ENCODE results near the gene LMTK3. TPM values are rescaled to one million over a fixed set of nuclear protein-coding genes. Genes with fewer than 3 reads are reported as not detected.
A peak's percentile ranks its signal among the peaks of the same experiment; 100 is the strongest.

Gene LMTK3
- total and polyA plus RNA-seq, 7 experiments from 2014 or later: 0.03 to 21.4 (median 16.6) TPM; not detected in 1

DNA sequence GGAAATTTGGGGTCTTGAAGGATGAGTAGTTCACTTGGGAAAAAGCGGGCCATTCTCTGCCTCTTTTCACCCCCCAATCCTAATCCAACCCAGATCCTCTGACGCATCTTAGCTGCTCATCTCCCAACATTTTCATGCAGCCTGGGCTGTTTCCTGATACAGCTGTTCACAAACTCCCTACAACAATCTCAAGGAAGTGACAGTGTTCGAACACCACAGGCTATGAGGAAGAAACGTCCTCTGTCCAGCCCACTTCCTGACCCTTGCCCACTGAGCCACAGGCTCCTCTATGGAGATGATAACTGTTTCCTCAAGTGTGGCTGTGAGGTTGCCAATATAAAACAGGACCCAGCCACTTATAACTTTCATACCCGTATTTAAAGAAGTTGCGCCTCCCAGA lies 16.2 kb downstream of the LMTK3 start:
- Histone ChIP-seq H3K9me3 (ENCODE audit: control insufficient read depth in 2 of 3, low read length in 3 of 3) (no peaks in the 10 kb centered on the region), H3K27ac (ENCODE audit: low read depth, low read length) (no peak overlapping the region), H3K4me1 (ENCODE audit: control insufficient read depth in 2 of 2, insufficient read depth in 2 of 2, low read length in 2 of 2) (peaks cover 4 to 25% of the 10 kb centered on the region in 2 donors), H3K4me3 (ENCODE audit: low read length) (no peak overlapping the region), H3K27me3 (ENCODE audit: control insufficient read depth in 2 of 2, insufficient read depth in 2 of 2, low read length in 2 of 2) (no peaks in the 10 kb centered on the region), H3K36me3 (ENCODE audit: control insufficient read depth in 2 of 3, insufficient read depth in 3 of 3, low read length in 3 of 3) (no peaks in the 10 kb centered on the region)
- DNase-seq: no peak
- ATAC-seq: no peak
- Mint-ChIP-seq H3K9me3 (peaks cover 0 to 2% (median 0%) of the 10 kb centered on the region in 11 donors), H3K4me3 (peak overlapping the region; percentile 24 to 88 (median 56)), H3K4me1 (peaks cover 16 to 46% (median 40%) of the 10 kb centered on the region in 7 donors), H3K27me3 (peaks cover 0 to 53% (median 6%) of the 10 kb centered on the region in 5 donors), H3K36me3 (peaks cover 0 to 4% (median 0%) of the 10 kb centered on the region in 5 donors), H3K27ac (peak overlapping the region in 1 of 9 donors; percentile 32)
- CTCF ChIA-PET: no interaction called here
- intact Hi-C loops (cut with micrococcal nuclease): no loop called here
- POLR2A ChIA-PET: interaction anchor here (0.6 kb wide), 1 partner anchor 19 kb away, joined by 3 read pairs; no protein-coding TSS in a partner anchor

GRCh38 chr19:48493718-48494401 lies 17.8 kb downstream of the LMTK3 start:
- peak overlapping the region in 5 of 9 donors; percentile 13 to 90 (median 57) for H3K27ac Mint-ChIP-seq
- peaks cover 0 to 4% (median 0%) of the 10 kb centered on the region in 5 donors for H3K36me3 Mint-ChIP-seq
- Histone ChIP-seq H3K4me1 (ENCODE audit: control insufficient read depth in 2 of 2, insufficient read depth in 2 of 2, low read length in 2 of 2) (peaks cover 4 to 25% of the 10 kb centered on the region in 2 donors), H3K9me3 (ENCODE audit: control insufficient read depth in 2 of 3, low read length in 3 of 3) (no peaks in the 10 kb centered on the region), H3K36me3 (ENCODE audit: control insufficient read depth in 2 of 3, insufficient read depth in 3 of 3, low read length in 3 of 3) (no peaks in the 10 kb centered on the region), H3K27ac (ENCODE audit: low read depth, low read length) (no peak overlapping the region), H3K27me3 (ENCODE audit: control insufficient read depth in 2 of 2, insufficient read depth in 2 of 2, low read length in 2 of 2) (no peaks in the 10 kb centered on the region), H3K4me3 (ENCODE audit: low read length) (peak overlapping the region; percentile 41)
- ATAC-seq: no peak
- peak overlapping the region; percentile 64 to 88 (median 80) for H3K4me3 Mint-ChIP-seq
- DNase-seq: no peak
- H3K9me3 Mint-ChIP-seq: peaks cover 0 to 2% (median 0%) of the 10 kb centered on the region in 11 donors
- H3K4me1 Mint-ChIP-seq: peaks cover 17 to 52% (median 44%) of the 10 kb centered on the region in 7 donors
- CTCF ChIA-PET: interaction anchor here (0.7 to 1.4 kb wide), 3 partner anchors 9 to 95 kb away, joined by 3 to 4 read pairs (median 3); no protein-coding TSS in a partner anchor
- POLR2A ChIA-PET: interaction anchor here (0.7 to 1.3 kb wide), 8 partner anchors 8 to 131 kb away, joined by 3 to 7 read pairs (median 4); no protein-coding TSS in a partner anchor
- peaks cover 0 to 57% (median 6%) of the 10 kb centered on the region in 5 donors for H3K27me3 Mint-ChIP-seq
- intact Hi-C loops (cut with micrococcal nuclease): loop anchor here (1.0 to 5.0 kb wide), 14 partner anchors 8 to 243 kb away; partner anchors contain the start of genes CYTH2 (in 1 of the 2), KDELR1 (in 1 of the 2), SYNGR4 (in 1 of the 2) and TMEM143 (in 1 of the 2)

- peak overlapping the region; percentile 20 to 86 (median 67) for H3K27ac Mint-ChIP-seq
- Histone ChIP-seq H3K27ac (ENCODE audit: low read depth, low read length) (no peak overlapping the region), H3K36me3 (ENCODE audit: control insufficient read depth in 2 of 3, insufficient read depth in 3 of 3, low read length in 3 of 3) (no peaks in the 10 kb centered on the region), H3K9me3 (ENCODE audit: control insufficient read depth in 2 of 3, low read length in 3 of 3) (no peaks in the 10 kb centered on the region), H3K4me1 (ENCODE audit: control insufficient read depth in 2 of 2, insufficient read depth in 2 of 2, low read length in 2 of 2) (peaks cover 4 to 25% of the 10 kb centered on the region in 2 donors), H3K4me3 (ENCODE audit: low read length) (peak overlapping the region; percentile 41), H3K27me3 (ENCODE audit: control insufficient read depth in 2 of 2, insufficient read depth in 2 of 2, low read length in 2 of 2) (no peaks in the 10 kb centered on the region)
- peaks cover 17 to 51% (median 43%) of the 10 kb centered on the region in 7 donors for H3K4me1 Mint-ChIP-seq
- intact Hi-C loops (cut with micrococcal nuclease): loop anchor here (1.0 to 5.0 kb wide), 14 partner anchors 9 to 244 kb away; partner anchors contain the start of genes CYTH2 (in 1 of the 2), KDELR1 (in 1 of the 2), SYNGR4 (in 1 of the 2) and TMEM143 (in 1 of the 2)
- ATAC-seq: peak; percentile 87
- H3K4me3 Mint-ChIP-seq: peak overlapping the region; percentile 58 to 84 (median 72)
- CTCF ChIA-PET: interaction anchor here (0.5 to 1.4 kb wide), 5 partner anchors 9 to 96 kb away, joined by 3 to 4 read pairs (median 4); no protein-coding TSS in a partner anchor
- peak; percentile 69 to 87 (median 78) for DNase-seq
- H3K27me3 Mint-ChIP-seq: peaks cover 0 to 57% (median 6%) of the 10 kb centered on the region in 5 donors
- POLR2A ChIA-PET: interaction anchor here (0.6 to 1.3 kb wide), 13 partner anchors 9 to 140 kb away, joined by 3 to 7 read pairs (median 3); partner anchors contain the start of genes LMTK3, RPL18 and SPHK2
- H3K9me3 Mint-ChIP-seq: peaks cover 0 to 2% (median 0%) of the 10 kb centered on the region in 11 donors
- peaks cover 0 to 4% (median 0%) of the 10 kb centered on the region in 5 donors for H3K36me3 Mint-ChIP-seq
Measured at GRCh38 chr19:48492925-48493717, 18.5 kb downstream of the LMTK3 start.

DNA sequence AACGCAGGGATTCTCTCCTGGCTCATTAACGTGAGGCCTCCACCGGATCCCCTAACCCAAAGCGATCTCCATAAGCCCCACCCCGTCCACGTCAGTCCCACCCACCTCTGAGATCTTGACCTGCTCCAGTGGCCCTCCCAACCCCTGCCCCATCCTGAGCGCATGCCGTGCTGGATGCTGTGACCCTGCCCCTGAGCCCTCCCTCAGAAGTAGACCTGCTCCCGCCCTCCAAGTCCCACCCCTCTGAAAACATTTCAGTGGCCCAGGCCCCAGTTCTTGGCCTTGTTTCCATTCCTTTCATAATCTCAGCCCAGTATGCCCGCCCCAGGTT lies 19.9 kb downstream of the LMTK3 start:
- peak overlapping the region; percentile 40 to 81 (median 68) for H3K4me3 Mint-ChIP-seq
- H3K36me3 Mint-ChIP-seq: peaks cover 0 to 4% (median 0%) of the 10 kb centered on the region in 5 donors
- peaks cover 0 to 2% (median 0%) of the 10 kb centered on the region in 11 donors for H3K9me3 Mint-ChIP-seq
- Histone ChIP-seq H3K36me3 (ENCODE audit: control insufficient read depth in 2 of 3, insufficient read depth in 3 of 3, low read length in 3 of 3) (no peaks in the 10 kb centered on the region), H3K27ac (ENCODE audit: low read depth, low read length) (no peak overlapping the region), H3K27me3 (ENCODE audit: control insufficient read depth in 2 of 2, insufficient read depth in 2 of 2, low read length in 2 of 2) (no peaks in the 10 kb centered on the region), H3K9me3 (ENCODE audit: control insufficient read depth in 2 of 3, low read length in 3 of 3) (no peaks in the 10 kb centered on the region), H3K4me1 (ENCODE audit: control insufficient read depth in 2 of 2, insufficient read depth in 2 of 2, low read length in 2 of 2) (peaks cover 4 to 25% of the 10 kb centered on the region in 2 donors), H3K4me3 (ENCODE audit: low read length) (peak overlapping the region; percentile 33)
- peaks cover 17 to 47% (median 39%) of the 10 kb centered on the region in 7 donors for H3K4me1 Mint-ChIP-seq
- ATAC-seq: no peak
- CTCF ChIA-PET: interaction anchor here (1.0 kb wide), 1 partner anchor 93 kb away, joined by 6 read pairs; no protein-coding TSS in a partner anchor
- H3K27me3 Mint-ChIP-seq: peaks cover 0 to 50% (median 6%) of the 10 kb centered on the region in 5 donors
- DNase-seq: no peak
- POLR2A ChIA-PET: interaction anchor here (0.6 to 1.3 kb wide), 2 partner anchors 10 to 881 kb away, joined by 3 read pairs; no protein-coding TSS in a partner anchor
- H3K27ac Mint-ChIP-seq: peak overlapping the region in 7 of 9 donors; percentile 19 to 87 (median 70)
- intact Hi-C loops (cut with micrococcal nuclease): loop anchor here (1.0 to 5.0 kb wide), 10 partner anchors 22 to 246 kb away; partner anchors contain the start of genes CYTH2 (in 1 of the 2), KDELR1 (in 1 of the 2), SYNGR4 (in 1 of the 2) and TMEM143 (in 1 of the 2)

GRCh38 chr19:48490981-48491792 lies 20.4 kb downstream of the LMTK3 start:
- Histone ChIP-seq H3K36me3 (ENCODE audit: control insufficient read depth in 2 of 3, insufficient read depth in 3 of 3, low read length in 3 of 3) (no peaks in the 10 kb centered on the region), H3K9me3 (ENCODE audit: control insufficient read depth in 2 of 3, low read length in 3 of 3) (no peaks in the 10 kb centered on the region), H3K27ac (ENCODE audit: low read depth, low read length) (no peak overlapping the region), H3K27me3 (ENCODE audit: control insufficient read depth in 2 of 2, insufficient read depth in 2 of 2, low read length in 2 of 2) (no peaks in the 10 kb centered on the region), H3K4me1 (ENCODE audit: control insufficient read depth in 2 of 2, insufficient read depth in 2 of 2, low read length in 2 of 2) (peaks cover 4 to 25% of the 10 kb centered on the region in 2 donors), H3K4me3 (ENCODE audit: low read length) (peak overlapping the region; percentile 33)
- POLR2A ChIA-PET: interaction anchor here (0.6 to 1.8 kb wide), 5 partner anchors 10 to 881 kb away, joined by 3 to 10 read pairs (median 3); no protein-coding TSS in a partner anchor
- CTCF ChIA-PET: interaction anchor here (1.0 to 3.7 kb wide), 8 partner anchors 14 to 155 kb away, joined by 3 to 37 read pairs (median 6); partner anchors contain the start of genes CA11, SYNGR4 and TMEM143
- Mint-ChIP-seq H3K27ac (peak overlapping the region in 4 of 9 donors; percentile 33 to 71 (median 54)), H3K36me3 (peaks cover 0 to 6% (median 3%) of the 10 kb centered on the region in 5 donors), H3K9me3 (peaks cover 0 to 2% (median 0%) of the 10 kb centered on the region in 11 donors), H3K4me3 (peak overlapping the region; percentile 11 to 81 (median 67)), H3K27me3 (peaks cover 0 to 48% (median 6%) of the 10 kb centered on the region in 5 donors), H3K4me1 (peaks cover 17 to 47% (median 39%) of the 10 kb centered on the region in 7 donors)
- peak in 6 of 9 donors; percentile 41 to 71 (median 46) for DNase-seq
- peak; percentile 10 for ATAC-seq
- intact Hi-C loops (cut with micrococcal nuclease): loop anchor here (1.0 to 5.0 kb wide), 5 partner anchors 22 to 246 kb away; partner anchors contain the start of genes CYTH2 (in 1 of the 2), SYNGR4 (in 1 of the 2) and TMEM143 (in 1 of the 2)
